DLD1 (cell line): ENCODE data around the gene SLC25A5.
"Not testable (repeated sequence)": the region's sequence is repeated elsewhere in the genome, so short reads cannot be mapped to it uniquely, and the experiment has no call there.

Experiments used
- in situ Hi-C: cut with HindIII; loops from 2 replicates; pipeline ENCODE4 v1.10.0; 2017; ENCODE audit warnings: low sequenced_read_pairs

The SLC25A5 gene

GRCh38 chrX:119502727-119503483, 34.7 kb downstream of the SLC25A5 start:
- in situ Hi-C loops, result no loop called here

GRCh38 chrX:119503484-119503861, 35.2 kb downstream of the SLC25A5 start:
- in situ Hi-C loops, result no loop called here

- in situ Hi-C loops, result not testable (repeated sequence)
Observed at GRCh38 chrX:119505145-119505544, 36.9 kb downstream of the SLC25A5 start.

GRCh38 chrX:119505945-119506344, 37.7 kb downstream of the SLC25A5 start:
- in situ Hi-C loops, result no loop called here

GRCh38 chrX:119507206-119507605, 39.0 kb downstream of the SLC25A5 start:
- in situ Hi-C loops, result no loop called here

- in situ Hi-C loops, result no loop called here
Observed at GRCh38 chrX:119512146-119512800, 44.0 kb downstream of the SLC25A5 start.

GRCh38 chrX:119516157-119516702, 48.0 kb downstream of the SLC25A5 start:
- in situ Hi-C loops, result no loop called here

GRCh38 chrX:119518371-119518770, 50.1 kb downstream of the SLC25A5 start:
- in situ Hi-C loops, result no loop called here
